Ascending aorta (tissue), 2 donors: ENCODE results near the gene POPDC2. TPM values are rescaled to one million over a fixed set of nuclear protein-coding genes. Genes with fewer than 3 reads are reported as not detected.
A peak's percentile ranks its signal among the peaks of the same experiment; 100 is the strongest.

Experiments used
- DNase-seq, 2 donors: peaks; one replicate each; pipeline ENCODE4 v3.0.0-alpha.2; 2019; ENCODE audit warnings: low spot score in 2 of 2
- H3K27ac ChIP-seq, 2 donors: fragments of 200-600 bp; sonication (generic); one replicate each; pipeline ENCODE4 v1.5.1; 2016 to 2017; ENCODE audit warnings: mild to moderate bottlenecking in 1 of 2
- H3K27me3 ChIP-seq: fragments of 200-600 bp; sonication (generic); one replicate; pipeline ENCODE4 v1.5.1; 2017
- H3K36me3 ChIP-seq, 2 donors: fragments of 200-600 bp; sonication (generic); one replicate each; pipeline ENCODE4 v1.5.1; 2016
- H3K4me1 ChIP-seq, 2 donors: fragments of 200-600 bp; sonication (generic); one replicate each; pipeline ENCODE4 v1.5.1; 2016 to 2017; ENCODE audit warnings: mild to moderate bottlenecking in 1 of 2
- H3K4me3 ChIP-seq, 2 donors: fragments of 200-600 bp; sonication (generic); one replicate each; pipeline ENCODE4 v1.5.1; 2016 to 2017; ENCODE audit warnings: mild to moderate bottlenecking in 1 of 2
- H3K9me3 ChIP-seq, 2 donors: fragments of 200-600 bp; sonication (generic); one replicate each; pipeline ENCODE4 v1.5.1; 2016
- intact Hi-C: fragments of 100-400 bp; cut with DNase I; formaldehyde crosslinking; loops from one replicate; pipeline ENCODE4 v1.15.1; 2023
- total RNA-seq: library from RNA; depleted of rRNA; stranded (reverse); fragments of >200 nt; gene quantifications from one replicate; pipeline ENCODE4 v1.1.0, GENCODE V29; 2016
- TF ChIP-seq, protein P1 (sequence below), 3 experiments: fragments of 200-600 bp in 2 of 3; fragments of 450-650 bp in 1 of 3; sonication (generic) in 2 of 3; IDR thresholded peaks; one replicate each; pipeline ENCODE4 v1.5.1; 2016 to 2019; ENCODE audit warnings: antibody characterized with exemption in 3 of 3, mild to moderate bottlenecking in 1 of 3, moderate library complexity in 1 of 3

The POPDC2 gene
- total RNA-seq, 1 donor from 2014 or later: 4.7 TPM

DNA sequence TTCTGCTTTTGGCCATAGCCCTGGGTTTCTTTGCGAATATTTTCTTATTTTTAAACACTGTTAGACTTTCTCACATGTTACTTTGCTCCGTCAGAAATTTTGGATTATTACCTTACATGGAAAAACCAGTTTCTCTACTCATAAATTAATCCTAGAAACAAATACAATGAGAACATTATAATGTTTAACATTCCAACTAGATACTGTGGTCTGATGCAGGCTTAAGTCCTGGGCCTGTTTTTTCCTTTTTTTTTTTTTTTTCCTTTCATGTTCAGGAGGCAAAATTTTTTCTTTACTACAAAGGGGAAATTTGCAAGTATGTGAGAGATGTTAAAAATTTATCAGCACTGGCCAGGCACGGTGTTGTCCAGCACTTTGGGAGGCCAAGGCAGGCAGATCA lies 28.9 kb downstream of the POPDC2 start:
- TF ChIP-seq, protein P1, sequence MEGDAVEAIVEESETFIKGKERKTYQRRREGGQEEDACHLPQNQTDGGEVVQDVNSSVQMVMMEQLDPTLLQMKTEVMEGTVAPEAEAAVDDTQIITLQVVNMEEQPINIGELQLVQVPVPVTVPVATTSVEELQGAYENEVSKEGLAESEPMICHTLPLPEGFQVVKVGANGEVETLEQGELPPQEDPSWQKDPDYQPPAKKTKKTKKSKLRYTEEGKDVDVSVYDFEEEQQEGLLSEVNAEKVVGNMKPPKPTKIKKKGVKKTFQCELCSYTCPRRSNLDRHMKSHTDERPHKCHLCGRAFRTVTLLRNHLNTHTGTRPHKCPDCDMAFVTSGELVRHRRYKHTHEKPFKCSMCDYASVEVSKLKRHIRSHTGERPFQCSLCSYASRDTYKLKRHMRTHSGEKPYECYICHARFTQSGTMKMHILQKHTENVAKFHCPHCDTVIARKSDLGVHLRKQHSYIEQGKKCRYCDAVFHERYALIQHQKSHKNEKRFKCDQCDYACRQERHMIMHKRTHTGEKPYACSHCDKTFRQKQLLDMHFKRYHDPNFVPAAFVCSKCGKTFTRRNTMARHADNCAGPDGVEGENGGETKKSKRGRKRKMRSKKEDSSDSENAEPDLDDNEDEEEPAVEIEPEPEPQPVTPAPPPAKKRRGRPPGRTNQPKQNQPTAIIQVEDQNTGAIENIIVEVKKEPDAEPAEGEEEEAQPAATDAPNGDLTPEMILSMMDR (IDR thresholded peaks at IDR 0.05): no peak
- intact Hi-C loops: no loop called here
- Histone ChIP-seq H3K4me3 (no peak overlapping the region), H3K36me3 (no peaks in the 10 kb centered on the region), H3K9me3 (no peaks in the 10 kb centered on the region), H3K27ac (peak overlapping the region; percentile 74 to 85), H3K27me3 (no peaks in the 10 kb centered on the region), H3K4me1 (peaks cover 4 to 54% of the 10 kb centered on the region in 2 donors)
- DNase-seq: peak in 1 of 2 donors; percentile 60

DNA sequence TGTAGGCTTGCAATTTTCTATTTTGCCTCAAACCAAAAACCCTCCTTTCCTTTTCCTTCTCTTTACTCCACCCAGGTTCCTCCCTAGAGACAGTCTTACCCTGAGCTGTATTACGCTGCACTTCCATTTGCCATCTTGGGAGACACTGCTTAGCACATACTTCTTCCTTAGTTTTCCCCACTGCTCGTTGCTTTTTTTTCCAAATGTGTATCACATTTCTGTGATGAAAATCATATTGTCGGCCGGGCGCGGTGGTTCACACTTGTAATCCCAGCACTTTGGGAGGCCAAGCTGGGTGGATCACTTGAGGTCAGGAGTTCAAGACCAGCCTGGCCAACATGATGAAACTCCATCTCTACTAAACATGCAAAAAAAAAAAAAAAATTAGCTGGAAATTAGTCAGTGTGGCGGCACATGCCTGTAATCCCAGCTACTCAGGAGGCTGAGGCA lies 29.5 kb downstream of the POPDC2 start:
- intact Hi-C loops: no loop called here
- H3K36me3 ChIP-seq: no peaks in the 10 kb centered on the region

DNA sequence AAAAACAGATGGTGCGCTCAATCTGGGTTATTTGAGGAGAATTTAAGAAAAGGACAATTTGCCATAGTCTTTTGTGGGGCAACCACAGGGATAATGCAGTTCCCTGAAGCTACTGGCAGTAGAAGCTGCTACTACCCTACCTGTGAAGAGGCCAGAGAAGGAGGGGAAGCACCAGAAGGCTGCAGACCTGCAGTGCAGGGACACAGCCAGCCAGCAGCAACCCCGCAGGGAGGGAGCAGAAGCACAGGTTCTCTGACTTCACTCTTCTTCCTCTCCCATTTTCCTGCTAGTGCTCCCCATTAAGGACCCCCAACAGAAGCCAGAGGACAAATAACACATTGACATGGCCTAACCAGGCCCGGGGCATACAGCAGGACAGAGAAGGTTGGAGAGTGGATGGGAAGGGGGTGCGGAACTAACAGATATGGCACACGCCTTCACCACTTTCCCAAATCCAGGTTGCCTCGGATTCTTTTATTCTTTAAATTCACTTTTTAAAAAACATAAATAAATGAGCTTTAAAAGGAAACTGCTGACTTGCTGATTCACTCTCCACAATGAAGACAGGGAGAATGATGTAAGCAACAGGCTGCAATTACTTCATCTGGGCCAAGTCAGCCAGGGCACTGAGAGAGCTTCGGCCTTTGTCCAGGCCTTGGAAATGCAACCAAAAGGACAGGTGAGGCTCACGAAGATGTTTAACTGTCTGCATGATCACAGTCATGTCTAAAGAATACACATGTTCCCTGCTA lies 30.1 kb downstream of the POPDC2 start:
- Histone ChIP-seq H3K27me3 (no peaks in the 10 kb centered on the region), H3K36me3 (no peaks in the 10 kb centered on the region), H3K4me3 (no peak overlapping the region), H3K27ac (peak overlapping the region; percentile 74 to 85), H3K9me3 (no peaks in the 10 kb centered on the region), H3K4me1 (peaks cover 4 to 54% of the 10 kb centered on the region in 2 donors)
- TF ChIP-seq, protein P1 (IDR thresholded peaks at IDR 0.05): no peak
- intact Hi-C loops: no loop called here
- peak in 1 of 2 donors; percentile 70 for DNase-seq

More for the DNA sequence above, 29.5 kb downstream of the POPDC2 start:
- Histone ChIP-seq H3K4me1 (peaks cover 4 to 54% of the 10 kb centered on the region in 2 donors), H3K27me3 (no peaks in the 10 kb centered on the region), H3K27ac (peak overlapping the region; percentile 74 to 85), H3K9me3 (no peaks in the 10 kb centered on the region), H3K4me3 (no peak overlapping the region)
- TF ChIP-seq, protein P1 (IDR thresholded peaks at IDR 0.05): no peak
- peak in 1 of 2 donors; percentile 64 for DNase-seq

DNA sequence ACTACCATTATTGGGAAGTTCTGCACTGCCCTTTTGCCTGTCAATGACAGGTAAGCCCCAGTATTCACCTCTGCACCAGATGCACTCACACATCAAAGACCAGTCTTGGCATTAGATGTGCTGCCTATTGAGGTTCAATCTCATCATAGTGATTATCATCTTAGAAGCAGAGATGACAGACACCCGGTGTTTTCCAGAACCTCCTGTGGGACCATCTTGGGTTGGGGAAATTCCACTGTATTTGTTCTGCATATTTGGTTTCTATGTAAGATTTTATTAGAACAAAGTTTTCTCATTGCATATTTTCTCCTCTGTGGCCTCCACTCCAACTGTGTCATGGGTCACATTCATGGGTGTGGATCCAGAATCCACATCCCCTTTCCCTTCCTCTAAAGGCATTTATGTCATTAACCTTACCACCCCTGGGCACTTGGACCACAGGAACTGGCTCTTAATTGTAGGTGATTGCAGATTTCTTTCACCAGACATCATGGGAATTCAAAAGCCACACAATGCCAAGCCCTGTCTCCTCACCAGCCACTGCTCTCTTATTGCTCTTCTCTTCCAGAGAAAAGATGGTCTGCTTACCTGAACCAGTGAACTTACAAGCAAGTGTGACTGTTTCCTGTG lies 31.5 kb downstream of the POPDC2 start:
- H3K4me1 ChIP-seq: peaks cover 4 to 54% of the 10 kb centered on the region in 2 donors
- H3K27me3 ChIP-seq: no peaks in the 10 kb centered on the region
- no peaks in the 10 kb centered on the region for H3K36me3 ChIP-seq
- TF ChIP-seq, protein P1 (IDR thresholded peaks at IDR 0.05): no peak
- H3K9me3 ChIP-seq: no peaks in the 10 kb centered on the region
- intact Hi-C loops: loop anchor here (5.0 kb wide), 1 partner anchor 47 kb away; no protein-coding TSS in a partner anchor
- DNase-seq: peak in 1 of 2 donors; percentile 63
- peak overlapping the region; percentile 74 to 85 for H3K27ac ChIP-seq
- no peak overlapping the region for H3K4me3 ChIP-seq

DNA sequence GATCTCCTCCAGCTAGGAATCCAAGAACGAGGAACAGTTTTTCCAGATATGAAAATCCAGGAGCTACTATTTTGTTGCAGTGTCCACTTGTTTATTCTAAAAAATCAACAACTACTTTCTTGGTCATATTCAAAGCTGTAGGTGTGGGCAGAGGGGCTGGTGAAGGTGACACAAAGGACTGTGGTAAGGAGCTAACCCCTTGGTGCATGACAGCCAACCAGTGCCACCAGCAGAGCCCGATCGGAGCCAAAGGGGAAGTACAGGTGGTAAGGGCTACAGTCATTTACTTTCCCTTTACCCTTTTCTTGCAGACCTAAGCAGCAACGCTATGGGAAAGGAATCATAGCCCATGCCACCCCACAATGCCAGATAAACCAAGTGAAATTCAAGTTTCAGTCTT lies 32.0 kb downstream of the POPDC2 start:
- H3K27me3 ChIP-seq: no peaks in the 10 kb centered on the region
- H3K4me1 ChIP-seq: peaks cover 4 to 54% of the 10 kb centered on the region in 2 donors
- TF ChIP-seq, protein P1 (IDR thresholded peaks at IDR 0.05): no peak
- no peak overlapping the region for H3K4me3 ChIP-seq
- peak in 1 of 2 donors; percentile 61 for DNase-seq
- peak overlapping the region; percentile 74 to 85 for H3K27ac ChIP-seq
- no peaks in the 10 kb centered on the region for H3K36me3 ChIP-seq
- intact Hi-C loops: loop anchor here (5.0 kb wide), 1 partner anchor 46 kb away; no protein-coding TSS in a partner anchor
- H3K9me3 ChIP-seq: no peaks in the 10 kb centered on the region
